Upper lobe of left lung (tissue), 4 donors: ENCODE measurements around the gene RNF215.
A peak's percentile ranks its signal among the peaks of the same experiment; 100 is the strongest.

ENCODE experiments used
- EP300 ChIP-seq, 4 donors: sonication (generic); formaldehyde crosslinking; IDR thresholded peaks; one replicate each; pipeline ENCODE4 v1.5.1; 2017; ENCODE audit warnings: antibody characterized with exemption in 4 of 4, control low read depth in 2 of 4
- POLR2A ChIP-seq, 4 donors: fragments of 450-650 bp; IDR thresholded peaks; one replicate each; pipeline ENCODE4 v1.5.1; 2016 to 2017; ENCODE audit warnings: antibody characterized with exemption in 4 of 4, mild to moderate bottlenecking in 2 of 4
- POLR2AphosphoS5 ChIP-seq, 2 donors: sonication (generic); formaldehyde crosslinking; IDR thresholded peaks; one replicate each; pipeline ENCODE4 v1.5.1; 2017; ENCODE audit warnings: antibody characterized with exemption in 2 of 2
- TF ChIP-seq, protein P1 (sequence below), 6 experiments: fragments of 450-650 bp in 4 of 6; fragments of 200-600 bp in 2 of 6; sonication (generic) in 2 of 6; IDR thresholded peaks; one replicate each; pipeline ENCODE4 v1.5.1; 2016 to 2019; ENCODE audit warnings: antibody characterized with exemption in 6 of 6

DNA sequence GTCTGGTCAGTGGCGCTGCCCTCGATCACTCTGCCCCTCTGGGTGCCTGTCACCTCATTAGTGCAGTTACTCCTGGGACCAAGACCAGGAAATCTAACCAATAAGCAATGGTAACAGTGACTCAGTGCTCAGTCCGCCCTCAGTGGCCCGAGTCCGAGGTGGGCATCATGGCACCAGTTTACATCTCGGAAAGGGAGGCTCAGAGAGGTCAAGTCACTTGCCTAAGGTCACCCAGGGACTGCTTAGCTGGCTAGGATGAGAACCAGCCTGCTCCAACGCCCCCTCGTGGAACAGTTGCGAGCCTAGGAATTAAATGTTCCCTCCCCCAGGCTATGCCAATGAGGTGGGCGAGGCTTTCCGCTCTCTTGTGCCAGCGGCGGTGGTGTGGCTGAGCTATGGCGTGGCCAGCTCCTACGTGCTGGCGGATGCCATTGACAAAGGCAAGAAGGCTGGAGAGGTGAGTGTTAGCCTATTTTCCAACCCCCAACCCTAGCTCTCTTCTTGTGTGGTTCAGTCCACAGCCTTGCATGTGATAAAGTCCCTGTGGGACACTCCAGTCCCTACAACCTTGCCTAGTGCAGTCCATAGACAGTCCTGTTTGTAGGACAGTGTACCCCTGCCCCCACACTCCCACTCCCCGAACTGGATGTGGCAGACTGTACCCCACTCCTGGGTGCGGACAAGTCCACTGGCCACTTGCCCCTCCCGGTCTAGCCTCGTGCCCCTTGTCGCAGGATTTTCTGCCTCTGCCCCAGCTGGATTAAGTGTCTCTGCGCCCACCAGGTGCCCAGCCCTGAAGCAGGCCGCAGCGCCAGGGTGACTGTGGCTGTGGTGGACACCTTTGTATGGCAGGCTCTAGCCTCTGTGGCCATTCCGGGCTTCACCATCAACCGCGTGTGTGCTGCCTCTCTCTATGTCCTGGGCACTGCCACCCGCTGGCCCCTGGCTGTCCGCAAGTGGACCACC lies 39.5 kb upstream of the RNF215 start:
- TF ChIP-seq, protein P1, sequence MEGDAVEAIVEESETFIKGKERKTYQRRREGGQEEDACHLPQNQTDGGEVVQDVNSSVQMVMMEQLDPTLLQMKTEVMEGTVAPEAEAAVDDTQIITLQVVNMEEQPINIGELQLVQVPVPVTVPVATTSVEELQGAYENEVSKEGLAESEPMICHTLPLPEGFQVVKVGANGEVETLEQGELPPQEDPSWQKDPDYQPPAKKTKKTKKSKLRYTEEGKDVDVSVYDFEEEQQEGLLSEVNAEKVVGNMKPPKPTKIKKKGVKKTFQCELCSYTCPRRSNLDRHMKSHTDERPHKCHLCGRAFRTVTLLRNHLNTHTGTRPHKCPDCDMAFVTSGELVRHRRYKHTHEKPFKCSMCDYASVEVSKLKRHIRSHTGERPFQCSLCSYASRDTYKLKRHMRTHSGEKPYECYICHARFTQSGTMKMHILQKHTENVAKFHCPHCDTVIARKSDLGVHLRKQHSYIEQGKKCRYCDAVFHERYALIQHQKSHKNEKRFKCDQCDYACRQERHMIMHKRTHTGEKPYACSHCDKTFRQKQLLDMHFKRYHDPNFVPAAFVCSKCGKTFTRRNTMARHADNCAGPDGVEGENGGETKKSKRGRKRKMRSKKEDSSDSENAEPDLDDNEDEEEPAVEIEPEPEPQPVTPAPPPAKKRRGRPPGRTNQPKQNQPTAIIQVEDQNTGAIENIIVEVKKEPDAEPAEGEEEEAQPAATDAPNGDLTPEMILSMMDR (IDR thresholded peaks at IDR 0.05) = peak; percentile 64 to 87 (median 78)
- TF ChIP-seq POLR2A (IDR thresholded peaks at IDR 0.05) (no peak), EP300 (IDR thresholded peaks at IDR 0.05) (no peak), POLR2AphosphoS5 (IDR thresholded peaks at IDR 0.05) (peak; percentile 54 to 57)
